Kasumi-1 (cell line): ENCODE measurements around the gene TARP.

ENCODE experiments used
- DNase-seq, 2 experiments: peaks; one replicate each; lab custom pipeline; 2025; lab: John Stamatoyannopoulos, UW

The TARP gene

GRCh38 chr7:38273286-38273995 is at the start of gene TARP:
Gene TARP, minus strand, starts transcription at chr7:38273636.
- no peak for DNase-seq

DNA sequence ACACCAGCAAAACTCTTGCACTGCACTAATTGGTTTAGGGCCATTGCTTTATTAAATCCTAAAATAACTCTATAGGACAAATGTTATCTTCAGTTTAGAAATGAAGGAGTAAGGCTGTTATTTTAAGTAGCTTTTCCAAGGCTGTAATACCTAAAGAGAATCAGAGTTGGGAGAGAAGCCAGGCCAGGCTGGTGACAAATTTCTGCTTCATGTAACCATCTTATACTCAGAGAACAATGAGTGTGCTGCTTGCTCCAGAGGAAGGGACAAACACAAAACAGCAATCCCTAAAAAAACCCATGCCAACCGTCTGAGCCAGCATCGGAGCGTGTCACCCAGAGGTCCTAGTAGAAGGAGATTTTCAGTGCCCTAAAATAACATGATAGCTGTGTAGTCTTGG is 49.7 kb upstream of the TARP start:
- no peak for DNase-seq

- no peak for DNase-seq
Measured at GRCh38 chr7:38322461-38322860, 49.0 kb upstream of the TARP start.

DNA sequence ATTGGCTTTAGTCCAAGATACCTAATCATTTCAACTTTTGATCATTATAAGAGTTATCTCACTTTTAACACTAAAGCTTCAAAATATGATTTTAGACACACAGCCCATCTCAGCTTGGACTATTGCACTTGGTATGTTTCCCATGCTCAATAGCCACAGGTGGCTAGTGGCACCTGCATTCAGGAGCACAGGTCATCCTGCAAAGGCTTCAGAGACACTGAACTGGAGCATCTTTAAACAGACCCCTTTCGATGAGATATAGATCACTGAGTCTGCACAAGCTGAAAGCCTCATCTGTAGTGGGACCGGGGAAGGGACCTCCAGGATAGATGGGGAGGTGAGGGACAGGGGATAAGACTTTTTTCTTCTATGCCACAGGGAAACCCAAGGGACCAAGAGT is 48.5 kb upstream of the TARP start:
- no peak for DNase-seq

DNA sequence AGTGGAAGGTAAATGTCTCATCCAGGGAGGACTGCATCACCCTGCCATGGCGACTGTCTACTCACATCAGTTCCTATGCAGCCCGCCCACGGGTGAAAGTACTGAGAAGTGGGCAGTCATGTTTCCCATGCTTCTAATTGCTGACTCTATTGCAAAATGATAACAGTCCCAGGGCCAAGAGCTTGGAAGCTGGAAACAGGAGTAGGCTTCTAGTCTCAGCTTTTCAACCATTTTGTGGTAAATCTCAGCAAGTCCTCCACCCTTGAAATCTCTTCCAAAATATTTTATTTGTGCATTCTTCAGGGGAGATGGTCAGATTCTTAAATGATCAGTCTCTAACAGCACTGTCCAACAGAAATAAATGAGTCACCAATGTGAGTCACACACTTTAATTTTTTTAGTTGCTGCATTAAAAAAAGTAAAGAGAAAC is 48.1 kb upstream of the TARP start:
- no peak for DNase-seq

GRCh38 chr7:38321050-38321449 is 47.6 kb upstream of the TARP start:
- no peak for DNase-seq

DNA sequence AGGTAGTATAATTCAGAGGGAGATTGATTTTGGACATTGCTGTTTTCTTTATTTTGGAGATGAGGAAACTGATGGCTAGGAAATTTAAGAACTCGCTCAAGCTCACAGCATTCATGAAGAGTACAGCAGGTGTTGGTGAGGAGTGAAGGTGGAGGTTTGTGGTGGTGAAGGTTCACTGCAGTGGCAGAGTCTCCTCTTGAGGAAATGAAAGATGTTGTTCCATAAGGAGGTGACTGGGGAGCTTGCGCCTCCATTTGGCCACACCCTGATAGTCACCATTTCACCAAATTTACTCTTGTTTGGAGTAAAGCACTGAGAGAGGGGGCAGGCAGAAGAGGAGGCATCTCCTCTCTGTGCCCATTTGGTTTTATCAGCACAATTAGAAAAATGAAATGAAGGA is 46.4 kb upstream of the TARP start:
- no peak for DNase-seq

DNA sequence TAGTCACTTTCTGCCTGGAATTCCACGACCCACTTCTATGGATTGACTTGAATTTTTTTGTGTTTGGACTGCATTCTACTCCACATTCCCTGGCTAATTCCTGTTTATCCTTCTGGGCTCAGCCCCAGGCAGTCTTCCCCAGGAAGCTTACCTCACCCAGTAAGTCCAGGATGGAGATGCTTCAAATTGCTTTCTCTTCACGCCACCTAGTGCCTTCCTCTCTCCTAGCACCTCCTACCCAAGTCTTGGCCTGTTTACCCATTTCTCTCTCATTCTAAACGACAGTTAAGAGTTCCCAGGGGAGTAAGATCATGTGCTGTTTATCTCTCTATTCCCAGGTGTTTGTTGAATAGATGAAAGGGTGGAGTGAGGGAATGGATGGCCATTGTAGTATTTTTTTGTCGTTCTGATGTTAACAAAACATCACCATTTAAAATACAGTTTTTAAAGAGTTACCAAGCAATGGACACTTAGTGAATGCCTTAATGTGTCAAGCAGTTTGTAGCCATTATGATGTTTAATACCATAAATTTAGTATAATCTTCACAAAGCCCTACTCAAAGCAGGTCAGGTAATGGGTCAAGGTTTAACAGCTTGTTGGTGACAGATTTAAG is 45.5 kb upstream of the TARP start:
- DNase-seq, result peak; percentile 94 to 97

GRCh38 chr7:38318241-38318640 is 44.8 kb upstream of the TARP start:
- no peak for DNase-seq

- peak in 1 of 2 experiments; percentile 29 for DNase-seq
Measured at GRCh38 chr7:38317515-38317914, 44.1 kb upstream of the TARP start.

- no peak for DNase-seq
Measured at GRCh38 chr7:38316733-38317360, 43.4 kb upstream of the TARP start.

DNA sequence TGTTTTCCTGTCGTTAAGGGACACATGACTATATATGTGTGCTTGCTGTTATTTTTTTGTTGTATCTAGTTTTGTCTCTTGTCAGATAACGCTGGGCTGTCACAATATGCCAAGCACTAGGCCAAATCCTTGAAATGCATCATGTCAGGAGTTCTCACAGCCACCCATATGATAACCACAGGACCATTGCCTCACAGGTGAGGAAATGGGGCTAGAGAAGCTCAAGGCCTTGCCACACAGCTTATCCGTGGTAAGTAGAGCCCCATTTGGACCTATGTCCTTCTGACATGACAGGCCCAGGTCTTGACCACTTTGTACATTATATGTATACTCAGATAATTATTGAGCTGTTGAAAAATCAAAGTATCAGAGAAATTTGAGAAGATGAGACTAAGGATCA is 42.0 kb upstream of the TARP start:
- DNase-seq, result no peak

DNA sequence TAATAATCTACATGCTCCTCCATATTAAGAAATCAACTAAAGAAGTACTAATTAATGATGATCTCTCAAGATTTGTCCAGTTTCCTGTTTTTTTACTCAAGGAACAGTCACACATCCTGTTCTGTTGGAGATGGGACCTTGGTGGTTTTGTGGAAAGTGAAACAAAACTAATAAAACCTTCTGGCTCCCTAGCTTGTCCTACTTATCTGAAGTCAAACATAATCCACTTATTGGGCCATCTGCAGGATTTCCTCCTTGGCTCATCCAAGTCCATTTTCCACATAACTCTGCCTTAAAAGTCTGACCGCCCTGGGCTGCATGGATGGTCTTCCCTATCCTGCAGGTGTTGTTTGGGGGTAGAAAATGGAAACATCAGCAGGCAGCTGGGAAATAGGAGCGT is 39.4 kb upstream of the TARP start:
- peak; percentile 79 to 82 for DNase-seq

DNA sequence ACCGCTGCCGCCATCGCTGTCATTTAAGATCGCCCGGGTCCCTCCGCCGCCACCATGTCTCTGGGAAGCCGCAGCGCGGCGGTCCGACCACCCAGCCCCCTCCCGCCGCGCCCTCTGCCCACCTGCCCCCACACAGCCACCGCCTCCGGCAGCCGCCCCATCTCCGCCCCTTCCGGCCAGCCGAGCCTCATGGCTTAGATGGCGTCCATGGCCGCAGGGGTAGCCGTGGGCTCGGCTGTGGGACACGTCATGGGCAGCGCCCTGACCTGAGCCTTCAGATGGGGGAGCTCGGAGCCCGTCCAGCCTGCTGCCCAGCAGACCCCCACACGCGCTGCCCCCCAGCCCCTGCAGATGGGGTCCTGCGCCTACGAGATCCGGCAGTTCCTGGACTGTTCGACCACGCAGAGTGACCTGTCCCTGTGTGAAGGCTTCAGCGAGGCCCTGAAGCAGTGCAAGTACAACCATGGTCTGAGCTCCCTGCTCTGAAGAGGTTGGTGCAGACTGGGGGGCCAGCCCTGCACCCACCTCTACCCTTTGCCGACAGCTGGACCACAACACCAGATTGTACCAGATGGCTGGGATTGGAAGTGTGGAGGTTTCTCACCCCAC is 38.0 kb upstream of the TARP start:
- DNase-seq, result no peak

GRCh38 chr7:38310591-38311101 is 37.2 kb upstream of the TARP start:
- DNase-seq, result peak; percentile 36 to 63

GRCh38 chr7:38309555-38309954 is 36.1 kb upstream of the TARP start:
- DNase-seq, result no peak

DNA sequence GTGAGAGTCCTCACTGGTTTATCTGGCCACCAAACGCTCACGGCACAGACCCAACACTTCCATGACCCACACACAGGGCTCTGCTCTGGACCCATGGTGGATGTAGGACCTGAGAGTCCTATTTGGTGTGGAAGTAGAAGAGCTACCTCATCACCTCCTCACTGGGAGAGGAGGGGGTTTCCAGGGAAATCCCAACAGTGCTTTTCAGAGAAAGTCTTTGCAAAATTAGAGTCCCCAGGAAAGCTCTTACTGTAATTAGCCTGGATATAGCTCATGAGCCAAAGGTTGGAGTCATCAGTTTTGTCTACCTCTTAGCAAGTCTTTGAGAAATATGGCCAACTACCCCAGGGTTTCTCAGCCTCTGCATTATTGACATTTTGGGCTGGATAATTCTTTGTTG is 34.7 kb upstream of the TARP start:
- DNase-seq, result no peak

DNA sequence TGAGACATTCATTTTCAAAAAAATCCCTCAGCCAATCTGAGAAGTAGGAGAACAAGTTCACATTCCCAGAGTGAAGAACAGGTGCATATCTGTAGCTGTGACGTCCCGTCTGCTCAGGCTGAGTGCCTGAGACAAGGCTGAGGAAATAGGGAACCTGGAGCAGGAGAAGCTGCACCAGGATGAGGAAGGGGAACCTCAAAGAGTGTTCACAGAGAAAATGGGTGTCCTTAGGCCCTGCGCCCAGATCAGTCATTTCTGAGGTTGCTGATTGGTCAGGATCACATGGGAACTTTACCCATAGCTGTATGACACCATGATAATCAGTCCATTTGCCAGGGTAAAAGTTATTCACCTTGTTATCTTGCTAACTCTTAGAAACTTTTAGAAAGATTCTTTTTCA is 34.2 kb upstream of the TARP start:
- DNase-seq, result peak; percentile 69 to 72

DNA sequence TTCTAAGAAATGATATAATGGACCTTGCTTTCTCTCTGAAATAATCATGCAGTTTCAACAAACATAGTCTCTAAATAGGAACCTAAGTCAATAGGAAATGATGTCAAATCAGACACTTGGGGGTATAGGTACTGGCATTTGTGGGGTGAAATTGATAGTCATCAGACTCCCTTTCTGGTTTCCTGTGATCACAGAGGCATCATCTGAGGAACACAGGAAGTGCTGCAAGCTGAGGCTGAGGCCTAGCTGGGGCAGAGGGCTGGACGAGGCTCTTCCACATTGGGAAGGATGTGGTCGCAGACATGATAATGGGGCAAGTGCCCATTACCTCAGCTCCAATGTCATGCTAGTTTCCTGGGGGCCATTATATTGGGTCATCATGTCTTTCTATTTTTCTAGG is 33.5 kb upstream of the TARP start:
- DNase-seq, result peak; percentile 95 to 97

- no peak for DNase-seq
Measured at GRCh38 chr7:38306171-38306570, 32.7 kb upstream of the TARP start.

DNA sequence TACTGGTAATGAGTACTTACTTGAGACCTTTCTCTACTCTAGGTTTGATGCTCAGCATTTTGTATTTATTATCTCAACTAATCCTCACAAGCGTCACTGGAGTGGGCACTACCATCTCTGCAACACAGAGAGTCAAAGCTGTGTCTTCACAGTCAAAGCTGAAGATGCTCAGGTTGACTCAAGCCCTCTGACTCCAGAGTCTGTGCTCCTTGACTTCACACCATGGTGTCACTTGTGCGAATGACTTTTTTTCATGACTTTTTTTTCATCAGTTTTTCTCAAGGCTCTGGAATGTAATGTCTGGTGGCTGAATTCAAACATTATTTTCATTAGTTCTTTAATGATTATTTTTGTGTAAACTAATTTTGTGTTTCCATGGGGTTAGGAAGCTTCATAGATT is 30.4 kb upstream of the TARP start:
- DNase-seq, result no peak

GRCh38 chr7:38300175-38300574 is 26.7 kb upstream of the TARP start:
- DNase-seq, result no peak
